ENCODE data around the gene TLR5.

The TLR5 gene

DNA sequence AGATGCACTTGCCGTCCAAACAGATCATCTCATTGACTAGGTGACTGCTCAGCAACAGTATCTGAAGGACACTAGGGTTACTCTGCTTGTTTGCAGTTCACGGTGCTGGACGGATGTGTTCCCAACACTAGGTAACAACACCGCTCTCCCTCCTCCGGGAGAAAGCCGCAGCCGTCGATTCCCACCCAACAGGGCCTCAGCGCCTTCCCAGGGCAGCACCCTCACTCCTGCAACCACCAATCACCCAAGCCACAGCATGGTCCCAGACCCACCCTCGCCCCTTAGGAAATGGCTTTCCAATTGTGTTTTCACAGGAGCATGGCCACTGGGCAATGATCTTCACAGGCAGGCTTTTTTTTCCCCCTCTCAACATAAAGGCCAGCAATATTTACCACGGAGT lies 779 bp downstream of the TLR5 start:
- TF ChIP-seq PPARA (CRISPR knock-in tag; IDR thresholded peaks at IDR 0.05; ENCODE audit: borderline replicate concordance) (no peak), ZNF565 (CRISPR knock-in tag; conservative IDR thresholded peaks at IDR 0.05; ENCODE audit: low read depth) (no peak), OSR1 (CRISPR knock-in tag; IDR thresholded peaks at IDR 0.05) (no peak), ZNF8 (CRISPR knock-in tag; IDR thresholded peaks at IDR 0.05) (no peak)
- ATAC-seq, result no peak

DNA sequence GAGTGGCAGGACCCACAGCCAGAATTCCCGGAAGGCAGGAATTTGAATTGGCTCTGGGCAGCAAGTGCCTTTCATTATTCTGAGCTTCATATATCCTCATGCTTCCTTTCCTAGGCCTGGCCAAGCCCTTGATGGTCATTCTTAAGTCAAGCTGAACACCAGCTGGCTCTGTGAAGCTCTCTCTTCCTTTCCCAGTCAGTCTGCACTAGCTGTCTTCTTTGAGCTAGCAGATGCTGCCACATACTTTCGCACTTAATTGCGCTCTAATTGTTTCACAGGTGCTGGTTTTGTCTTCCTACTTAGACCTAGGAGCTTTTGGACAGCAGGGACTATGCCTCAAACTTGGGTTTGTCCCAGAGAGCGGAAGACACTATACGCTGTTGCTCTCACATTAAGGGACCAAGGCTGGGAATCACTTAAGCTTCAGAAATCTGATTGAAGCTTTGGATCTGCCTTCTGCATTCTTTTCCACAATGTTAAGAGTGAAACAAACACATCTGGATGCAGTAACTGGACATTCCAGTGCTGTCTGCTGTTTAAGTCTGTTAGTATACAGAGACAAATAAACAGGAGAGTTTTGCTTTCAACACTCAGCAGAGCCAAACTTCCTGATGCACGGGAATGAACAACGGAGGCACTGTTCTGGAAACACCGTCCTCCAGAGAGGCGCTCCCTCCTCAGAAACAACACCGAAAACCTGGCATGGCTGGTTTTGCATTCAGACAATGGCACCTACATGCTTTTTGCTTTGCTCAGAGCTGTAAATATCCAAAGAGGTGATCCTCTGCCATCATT lies 2.2 kb downstream of the TLR5 start:
- TF ChIP-seq, protein P1, sequence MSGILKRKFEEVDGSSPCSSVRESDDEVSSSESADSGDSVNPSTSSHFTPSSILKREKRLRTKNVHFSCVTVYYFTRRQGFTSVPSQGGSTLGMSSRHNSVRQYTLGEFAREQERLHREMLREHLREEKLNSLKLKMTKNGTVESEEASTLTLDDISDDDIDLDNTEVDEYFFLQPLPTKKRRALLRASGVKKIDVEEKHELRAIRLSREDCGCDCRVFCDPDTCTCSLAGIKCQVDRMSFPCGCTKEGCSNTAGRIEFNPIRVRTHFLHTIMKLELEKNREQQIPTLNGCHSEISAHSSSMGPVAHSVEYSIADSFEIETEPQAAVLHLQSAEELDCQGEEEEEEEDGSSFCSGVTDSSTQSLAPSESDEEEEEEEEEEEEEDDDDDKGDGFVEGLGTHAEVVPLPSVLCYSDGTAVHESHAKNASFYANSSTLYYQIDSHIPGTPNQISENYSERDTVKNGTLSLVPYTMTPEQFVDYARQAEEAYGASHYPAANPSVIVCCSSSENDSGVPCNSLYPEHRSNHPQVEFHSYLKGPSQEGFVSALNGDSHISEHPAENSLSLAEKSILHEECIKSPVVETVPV (CRISPR knock-in tag; IDR thresholded peaks at IDR 0.05), result no peak
- TF ChIP-seq PPARA (CRISPR knock-in tag; IDR thresholded peaks at IDR 0.05; ENCODE audit: borderline replicate concordance) (no peak), CSDC2 (CRISPR knock-in tag; IDR thresholded peaks at IDR 0.05) (no peak), ZNF70 (CRISPR knock-in tag; IDR thresholded peaks at IDR 0.05) (no peak), TSHZ2 (CRISPR knock-in tag; IDR thresholded peaks at IDR 0.05) (no peak), ESRRG (CRISPR knock-in tag; IDR thresholded peaks at IDR 0.05) (no peak), ZFP3 (CRISPR knock-in tag; IDR thresholded peaks at IDR 0.05) (no peak), ARNTL (CRISPR knock-in tag; IDR thresholded peaks at IDR 0.05; ENCODE audit: borderline replicate concordance, low read depth) (no peak), ISL1 (CRISPR knock-in tag; IDR thresholded peaks at IDR 0.05) (no peak), TCF4 (CRISPR knock-in tag; IDR thresholded peaks at IDR 0.05; ENCODE audit: borderline replicate concordance) (no peak), ZNF565 (CRISPR knock-in tag; conservative IDR thresholded peaks at IDR 0.05; ENCODE audit: low read depth) (no peak), BACH2 (CRISPR knock-in tag; IDR thresholded peaks at IDR 0.05; ENCODE audit: borderline replicate concordance) (no peak), SNAI2 (CRISPR knock-in tag; IDR thresholded peaks at IDR 0.05) (no peak), RARB (CRISPR knock-in tag; IDR thresholded peaks at IDR 0.05) (no peak), GLIS3 (CRISPR knock-in tag; IDR thresholded peaks at IDR 0.05) (no peak), TOX (CRISPR knock-in tag; IDR thresholded peaks at IDR 0.05; ENCODE audit: borderline replicate concordance) (no peak), CREB5 (CRISPR knock-in tag; IDR thresholded peaks at IDR 0.05; ENCODE audit: low read depth) (no peak)
- TF ChIP-seq, protein P2, sequence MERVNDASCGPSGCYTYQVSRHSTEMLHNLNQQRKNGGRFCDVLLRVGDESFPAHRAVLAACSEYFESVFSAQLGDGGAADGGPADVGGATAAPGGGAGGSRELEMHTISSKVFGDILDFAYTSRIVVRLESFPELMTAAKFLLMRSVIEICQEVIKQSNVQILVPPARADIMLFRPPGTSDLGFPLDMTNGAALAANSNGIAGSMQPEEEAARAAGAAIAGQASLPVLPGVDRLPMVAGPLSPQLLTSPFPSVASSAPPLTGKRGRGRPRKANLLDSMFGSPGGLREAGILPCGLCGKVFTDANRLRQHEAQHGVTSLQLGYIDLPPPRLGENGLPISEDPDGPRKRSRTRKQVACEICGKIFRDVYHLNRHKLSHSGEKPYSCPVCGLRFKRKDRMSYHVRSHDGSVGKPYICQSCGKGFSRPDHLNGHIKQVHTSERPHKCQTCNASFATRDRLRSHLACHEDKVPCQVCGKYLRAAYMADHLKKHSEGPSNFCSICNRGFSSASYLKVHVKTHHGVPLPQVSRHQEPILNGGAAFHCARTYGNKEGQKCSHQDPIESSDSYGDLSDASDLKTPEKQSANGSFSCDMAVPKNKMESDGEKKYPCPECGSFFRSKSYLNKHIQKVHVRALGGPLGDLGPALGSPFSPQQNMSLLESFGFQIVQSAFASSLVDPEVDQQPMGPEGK (CRISPR knock-in tag; IDR thresholded peaks at IDR 0.05; ENCODE audit: borderline replicate concordance), result no peak

GRCh38 chr1:223137455-223138085 lies 5.5 kb downstream of the TLR5 start:
- no peak for ATAC-seq
- no peak for TF ChIP-seq PPARA (CRISPR knock-in tag; IDR thresholded peaks at IDR 0.05; ENCODE audit: borderline replicate concordance)
- TF ChIP-seq CREB5 (CRISPR knock-in tag; IDR thresholded peaks at IDR 0.05; ENCODE audit: low read depth), result no peak
- TF ChIP-seq ZC3H10 (CRISPR knock-in tag; IDR thresholded peaks at IDR 0.05), result no peak
- no peak for TF ChIP-seq GLIS3 (CRISPR knock-in tag; IDR thresholded peaks at IDR 0.05)
- TF ChIP-seq ZNF8 (CRISPR knock-in tag; IDR thresholded peaks at IDR 0.05), result no peak
- TF ChIP-seq RARB (CRISPR knock-in tag; IDR thresholded peaks at IDR 0.05), result no peak
- TF ChIP-seq ZNF565 (CRISPR knock-in tag; conservative IDR thresholded peaks at IDR 0.05; ENCODE audit: low read depth), result no peak
- TF ChIP-seq, protein P1 (CRISPR knock-in tag; IDR thresholded peaks at IDR 0.05), result no peak
- no peak for TF ChIP-seq TCF4 (CRISPR knock-in tag; IDR thresholded peaks at IDR 0.05; ENCODE audit: borderline replicate concordance)
- TF ChIP-seq TSHZ2 (CRISPR knock-in tag; IDR thresholded peaks at IDR 0.05), result no peak
- TF ChIP-seq BACH2 (CRISPR knock-in tag; IDR thresholded peaks at IDR 0.05; ENCODE audit: borderline replicate concordance), result no peak
- no peak for TF ChIP-seq ZNF70 (CRISPR knock-in tag; IDR thresholded peaks at IDR 0.05)

More for the DNA sequence above, 2.2 kb downstream of the TLR5 start:
- ATAC-seq, result no peak
